Karpas-422 (cell line): Measurements from ENCODE around the gene PPARA. TPM values are rescaled to one million over a fixed set of nuclear protein-coding genes. Genes with fewer than 3 reads are reported as not detected.

Experiments used
- DNase-seq: peaks from one replicate; pipeline ENCODE4 v3.0.0-alpha.2; 2015
- H2AFZ ChIP-seq: fragments of 200-600 bp; sonication (generic); 2 replicates; pipeline ENCODE4 v1.6.1; 2014; ENCODE audit warnings: antibody characterized with exemption, low read length, mixed read lengths
- H3K27ac ChIP-seq: fragments of 200-600 bp; sonication (generic); 2 replicates; pipeline ENCODE4 v1.5.1; 2014; ENCODE audit warnings: mild to moderate bottlenecking, low read length, moderate library complexity
- H3K27me3 ChIP-seq: fragments of 200-600 bp; sonication (generic); 2 replicates; pipeline ENCODE4 v1.6.1; 2014; ENCODE audit warnings: low read length, mixed read lengths
- H3K36me3 ChIP-seq: fragments of 200-600 bp; sonication (generic); 2 replicates; pipeline ENCODE4 v1.6.1; 2014; ENCODE audit warnings: low read length, mixed read lengths; ENCODE audit not compliant: insufficient read depth
- H3K4me1 ChIP-seq: fragments of 200-600 bp; sonication (generic); 2 replicates; pipeline ENCODE4 v1.6.1; 2014; ENCODE audit warnings: mild to moderate bottlenecking, low read length, mixed read lengths
- H3K4me2 ChIP-seq: fragments of 200-600 bp; sonication (generic); 2 replicates; pipeline ENCODE4 v1.6.1; 2014; ENCODE audit warnings: low read length, low read depth, mild to moderate bottlenecking; ENCODE audit not compliant: poor library complexity, severe bottlenecking
- H3K4me3 ChIP-seq: fragments of 200-600 bp; sonication (generic); 2 replicates; pipeline ENCODE4 v1.5.1; 2014; ENCODE audit warnings: mild to moderate bottlenecking, antibody characterized with exemption, low read length, mixed read lengths
- H3K79me2 ChIP-seq: fragments of 200-600 bp; sonication (generic); 2 replicates; pipeline ENCODE4 v1.6.1; 2014; ENCODE audit warnings: mild to moderate bottlenecking, low read length, mixed read lengths
- H3K9ac ChIP-seq: fragments of 200-600 bp; sonication (generic); 2 replicates; pipeline ENCODE4 v1.6.0; 2014; ENCODE audit warnings: low read length
- H3K9me2 ChIP-seq: fragments of 200-600 bp; sonication (generic), shearing (Covaris generic); replicated peaks from 2 replicates; pipeline ENCODE4 v1.6.0; 2014; ENCODE audit warnings: mild to moderate bottlenecking, low read length, moderate library complexity; ENCODE audit not compliant: insufficient read depth
- H3K9me3 ChIP-seq: fragments of 300-700, 200-600 bp; sonication (generic); 2 replicates; pipeline ENCODE4 v1.6.1; 2014; ENCODE audit warnings: low read length, mixed read lengths
- H4K20me1 ChIP-seq: fragments of 200-600 bp; sonication (generic); 2 replicates; pipeline ENCODE4 v1.6.1; 2014; ENCODE audit warnings: mild to moderate bottlenecking, antibody characterized with exemption, low read length, low read depth; ENCODE audit not compliant: insufficient read depth
- total RNA-seq: library from RNA; depleted of rRNA; stranded (reverse); fragments of >200 nt; shearing (Covaris generic); gene quantifications from 2 replicates; pipeline ENCODE4 v1.2.3, GENCODE V29; 2014; ENCODE audit warnings: low replicate concordance

The PPARA gene
- total RNA-seq, 1 experiment from 2014 or later: 23.5 TPM

DNA sequence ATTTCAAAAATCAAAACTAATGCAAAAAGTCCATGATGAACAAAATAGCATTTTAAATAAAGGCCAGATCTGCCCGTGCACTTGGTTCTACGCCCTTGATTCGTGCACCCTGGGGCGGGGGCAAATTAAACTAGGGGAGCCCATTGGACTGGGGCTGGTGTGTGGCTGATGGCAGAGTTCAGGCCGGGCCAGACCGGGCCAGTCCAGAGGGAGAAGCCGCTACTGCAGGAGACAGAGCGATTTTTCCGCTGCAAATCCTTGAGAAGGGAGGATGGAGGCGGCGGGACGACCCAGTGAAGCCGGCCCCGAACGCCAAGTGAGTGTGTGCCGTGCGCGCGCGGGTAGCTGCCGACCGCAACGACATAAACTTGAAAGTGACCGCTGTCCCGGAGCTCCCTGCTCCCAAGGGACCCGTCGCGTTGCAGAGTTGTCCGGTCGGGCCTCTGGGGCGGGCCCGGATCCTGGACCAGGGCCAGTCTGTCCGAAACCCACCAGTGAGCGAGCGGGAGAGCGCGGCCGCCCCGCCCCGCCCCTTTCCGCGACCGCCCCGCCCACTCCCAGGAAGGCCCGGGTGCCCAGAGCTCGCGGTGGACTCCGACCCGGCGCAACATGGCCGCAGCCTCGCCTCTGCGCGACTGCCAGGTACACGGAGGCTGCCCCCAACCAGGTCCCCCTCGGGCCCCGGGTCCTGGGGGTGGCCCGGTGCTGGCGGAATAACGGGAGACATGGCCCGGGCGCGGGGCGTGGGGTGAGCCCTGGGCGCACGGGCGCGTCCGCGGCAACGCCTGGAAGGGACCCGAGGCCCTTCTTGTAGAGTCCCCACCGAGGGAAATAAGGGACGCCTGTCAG is 117.3 kb downstream of the PPARA start, which contains the start of gene TTC38:
TTC38 (plus strand) TSS at position 578 of the 849 bp plus-strand sequence; CDS start at position 610, 32 bp downstream.
- no peak within 1 kb of the TSS for H3K27ac ChIP-seq
- H3K9me3 ChIP-seq: no peaks in the 10 kb centered on the region
- no peaks in the 10 kb centered on the region for H3K36me3 ChIP-seq
- H3K9ac ChIP-seq: peak within 1 kb of the TSS; percentile 82
- no peaks in the 10 kb centered on the region for H4K20me1 ChIP-seq
- no peaks in the 10 kb centered on the region for H3K27me3 ChIP-seq
- peak within 1 kb of the TSS; percentile 78 for H3K4me3 ChIP-seq
- peak; percentile 82 for DNase-seq
- H3K9me2 ChIP-seq: no peaks in the 10 kb centered on the region
- H3K4me1 ChIP-seq: peaks cover 17% of the 10 kb centered on the region
- H3K79me2 ChIP-seq: peaks cover 11% of the 10 kb centered on the region
- peak within 1 kb of the TSS; percentile 81 for H3K4me2 ChIP-seq
- H2AFZ ChIP-seq: peak within 1 kb of the TSS; percentile 91

GRCh38 chr22:46269564-46269963 is 119.2 kb downstream of the PPARA start:
- peaks cover 11% of the 10 kb centered on the region for H3K79me2 ChIP-seq
- H3K4me1 ChIP-seq: peaks cover 14% of the 10 kb centered on the region
- no peaks in the 10 kb centered on the region for H4K20me1 ChIP-seq
- H3K27me3 ChIP-seq: no peaks in the 10 kb centered on the region
- H3K36me3 ChIP-seq: no peaks in the 10 kb centered on the region; the same call in 1 of the 2 replicates
- no peak overlapping the region for H2AFZ ChIP-seq
- DNase-seq: no peak
- H3K9ac ChIP-seq: no peak overlapping the region
- no peak overlapping the region for H3K4me3 ChIP-seq
- no peak overlapping the region for H3K27ac ChIP-seq
- H3K9me2 ChIP-seq: no peaks in the 10 kb centered on the region
- H3K4me2 ChIP-seq: no peak overlapping the region
- no peaks in the 10 kb centered on the region for H3K9me3 ChIP-seq

DNA sequence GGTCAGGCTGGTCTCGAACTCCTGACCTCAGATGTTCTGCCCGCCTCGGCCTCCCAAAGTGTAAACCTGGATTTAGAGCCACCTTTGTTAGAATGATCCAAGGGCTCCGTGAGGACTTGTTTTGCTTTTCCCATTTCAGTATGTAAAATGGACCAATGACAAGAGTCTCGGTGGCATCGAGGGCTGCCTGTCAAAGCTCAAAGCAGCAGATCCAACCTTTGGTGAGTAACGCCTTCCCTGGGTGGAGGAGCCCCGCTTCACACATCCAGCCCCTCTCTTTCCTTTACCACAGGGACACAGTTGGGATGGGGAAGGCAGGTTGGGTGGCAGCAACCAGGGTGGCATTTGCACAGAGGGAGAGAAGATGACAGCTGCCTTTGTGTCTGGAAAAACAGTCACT is 121.9 kb downstream of the PPARA start:
- no peak overlapping the region for H3K9ac ChIP-seq
- H3K4me1 ChIP-seq: peaks cover 11% of the 10 kb centered on the region
- no peak overlapping the region for H3K27ac ChIP-seq
- no peaks in the 10 kb centered on the region for H3K9me3 ChIP-seq
- H3K4me2 ChIP-seq: no peak overlapping the region
- H3K27me3 ChIP-seq: no peaks in the 10 kb centered on the region
- no peak overlapping the region for H2AFZ ChIP-seq
- no peaks in the 10 kb centered on the region for H3K9me2 ChIP-seq
- H3K79me2 ChIP-seq: peaks cover 11% of the 10 kb centered on the region
- H3K36me3 ChIP-seq: peaks cover 12% of the 10 kb centered on the region
- DNase-seq: no peak
- H3K4me3 ChIP-seq: no peak overlapping the region
- no peaks in the 10 kb centered on the region for H4K20me1 ChIP-seq

DNA sequence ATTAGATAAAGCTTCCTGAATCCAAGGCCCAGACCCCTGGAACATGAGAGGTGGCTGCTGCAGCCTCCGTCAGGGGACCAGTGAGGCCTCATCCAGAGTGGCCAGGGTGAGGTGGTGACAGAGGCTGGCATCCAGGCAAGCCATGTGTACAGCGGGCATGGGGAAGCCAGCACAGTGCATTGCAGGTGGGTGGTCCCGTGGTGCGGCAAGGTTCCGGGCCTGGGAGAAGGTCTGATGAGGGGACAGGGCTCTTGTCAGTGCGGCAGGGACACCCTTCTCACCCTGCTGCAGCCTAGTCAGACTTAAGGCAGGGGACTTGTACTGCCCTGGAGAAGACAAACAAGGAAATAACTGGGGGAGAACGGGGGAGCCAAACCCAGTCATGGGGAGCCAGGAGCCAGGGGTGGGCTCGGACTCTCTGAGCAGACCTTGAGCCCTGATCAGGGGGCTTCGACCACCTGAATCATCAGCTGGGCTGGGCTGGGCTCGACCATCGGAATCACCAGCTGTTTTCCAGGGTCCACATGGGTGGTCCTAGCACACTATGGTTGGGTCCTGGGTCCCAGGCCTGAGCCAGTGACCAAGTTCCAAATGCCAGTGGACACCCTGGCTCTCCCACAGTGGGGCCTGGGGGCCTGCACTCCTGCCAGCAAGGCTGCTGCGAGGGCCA is 122.6 kb downstream of the PPARA start:
- H3K36me3 ChIP-seq: peaks cover 12% of the 10 kb centered on the region

DNA sequence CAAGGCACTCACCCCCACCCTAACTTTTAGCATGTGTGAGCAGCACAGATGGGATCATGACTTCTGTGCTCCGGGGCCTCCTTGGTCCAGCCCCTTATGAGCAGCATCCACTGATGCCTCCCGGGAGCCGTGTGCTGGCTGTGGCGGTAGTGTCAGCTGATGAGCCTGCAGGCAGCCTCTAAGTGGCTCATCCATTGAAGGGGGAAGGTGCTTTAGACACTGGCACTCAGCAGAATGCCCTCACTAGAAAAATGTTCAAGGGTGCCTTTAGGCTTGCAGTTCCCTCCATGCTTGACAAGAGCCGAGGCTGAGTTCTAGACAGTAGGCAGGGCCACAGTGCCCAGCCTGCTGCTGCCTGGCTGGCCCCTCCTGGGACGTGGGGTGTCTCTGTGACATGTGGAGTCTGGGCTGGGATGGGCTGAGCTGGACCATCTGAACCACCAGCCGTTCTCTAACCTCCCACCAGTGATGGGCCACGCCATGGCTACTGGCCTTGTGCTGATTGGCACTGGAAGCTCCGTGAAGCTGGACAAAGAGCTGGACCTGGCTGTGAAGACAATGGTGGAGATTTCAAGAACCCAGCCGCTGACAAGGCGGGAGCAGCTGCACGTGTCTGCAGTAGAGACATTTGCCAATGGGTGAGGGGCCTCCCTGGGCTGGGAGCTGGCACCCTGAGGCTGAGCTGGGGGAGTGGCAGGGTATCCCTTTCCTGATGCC is 123.3 kb downstream of the PPARA start:
- H4K20me1 ChIP-seq: no peaks in the 10 kb centered on the region
- H3K79me2 ChIP-seq: peaks cover 5% of the 10 kb centered on the region; the same call in 1 of the 2 replicates
- no peak for DNase-seq
- no peak overlapping the region for H2AFZ ChIP-seq
- no peaks in the 10 kb centered on the region for H3K27me3 ChIP-seq
- H3K9me3 ChIP-seq: no peaks in the 10 kb centered on the region
- peaks cover 12% of the 10 kb centered on the region for H3K36me3 ChIP-seq
- H3K9ac ChIP-seq: no peak overlapping the region
- H3K4me2 ChIP-seq: no peak overlapping the region
- no peak overlapping the region for H3K27ac ChIP-seq
- H3K9me2 ChIP-seq: no peaks in the 10 kb centered on the region
- no peak overlapping the region for H3K4me3 ChIP-seq
- peaks cover 4% of the 10 kb centered on the region for H3K4me1 ChIP-seq

More for the DNA sequence above, 122.6 kb downstream of the PPARA start:
- H3K27me3 ChIP-seq: no peaks in the 10 kb centered on the region
- no peaks in the 10 kb centered on the region for H3K9me3 ChIP-seq
- DNase-seq: no peak
- no peak overlapping the region for H3K27ac ChIP-seq
- H3K9ac ChIP-seq: no peak overlapping the region
- H3K9me2 ChIP-seq: no peaks in the 10 kb centered on the region
- H3K4me1 ChIP-seq: peaks cover 8% of the 10 kb centered on the region
- peaks cover 11% of the 10 kb centered on the region for H3K79me2 ChIP-seq
- no peak overlapping the region for H3K4me2 ChIP-seq
- no peaks in the 10 kb centered on the region for H4K20me1 ChIP-seq
- H2AFZ ChIP-seq: no peak overlapping the region
- no peak overlapping the region for H3K4me3 ChIP-seq

DNA sequence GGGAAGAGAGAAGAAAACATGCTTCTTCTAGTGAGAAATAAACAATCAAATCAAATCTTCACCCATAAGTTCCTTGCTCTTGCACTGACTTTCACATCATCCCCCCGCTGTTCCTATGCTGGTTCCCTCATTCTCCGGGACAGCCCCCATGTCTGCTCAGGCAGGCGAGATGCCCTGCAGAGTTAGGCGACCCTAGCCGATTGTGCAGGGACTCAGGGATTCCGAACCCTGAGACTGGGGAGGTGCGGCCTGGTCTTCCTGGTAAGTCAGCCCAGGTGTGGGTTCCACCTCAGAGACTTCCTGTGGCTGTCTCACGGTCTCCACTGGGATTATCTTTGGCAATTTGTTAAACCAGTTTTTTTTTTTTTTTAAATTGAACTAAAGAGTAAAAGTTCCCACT is 124.1 kb downstream of the PPARA start:
- H3K27me3 ChIP-seq: no peaks in the 10 kb centered on the region
- no peak overlapping the region for H3K4me3 ChIP-seq
- no peaks in the 10 kb centered on the region for H3K9me2 ChIP-seq
- H3K79me2 ChIP-seq: no peaks in the 10 kb centered on the region
- no peaks in the 10 kb centered on the region for H3K4me1 ChIP-seq
- H3K36me3 ChIP-seq: peaks cover 12% of the 10 kb centered on the region
- no peaks in the 10 kb centered on the region for H4K20me1 ChIP-seq
- H3K4me2 ChIP-seq: no peak overlapping the region
- no peak for DNase-seq
- no peaks in the 10 kb centered on the region for H3K9me3 ChIP-seq
- H2AFZ ChIP-seq: no peak overlapping the region
- H3K27ac ChIP-seq: no peak overlapping the region
- H3K9ac ChIP-seq: no peak overlapping the region

GRCh38 chr22:46275455-46276122 is 125.3 kb downstream of the PPARA start:
- Histone ChIP-seq H3K9me2 (no peaks in the 10 kb centered on the region), H3K79me2 (no peaks in the 10 kb centered on the region), H3K27ac (no peak overlapping the region), H3K9me3 (no peaks in the 10 kb centered on the region), H3K9ac (no peak overlapping the region), H4K20me1 (no peaks in the 10 kb centered on the region), H3K4me3 (no peak overlapping the region), H2AFZ (no peak overlapping the region), H3K27me3 (no peaks in the 10 kb centered on the region), H3K36me3 (peaks cover 12% of the 10 kb centered on the region), H3K4me1 (no peaks in the 10 kb centered on the region), H3K4me2 (no peak overlapping the region)
- DNase-seq: no peak
